Measurements from ENCODE around the gene LPCAT1. TPM values are rescaled to one million over a fixed set of nuclear protein-coding genes. Genes with fewer than 3 reads are reported as not detected.

The LPCAT1 gene
- total and polyA plus RNA-seq, 10 of the 15 experiments (the other 5 are each of a cell fraction or from before 2014, with no cell fraction given) = 2.3 to 109 (median 72.7) TPM

DNA sequence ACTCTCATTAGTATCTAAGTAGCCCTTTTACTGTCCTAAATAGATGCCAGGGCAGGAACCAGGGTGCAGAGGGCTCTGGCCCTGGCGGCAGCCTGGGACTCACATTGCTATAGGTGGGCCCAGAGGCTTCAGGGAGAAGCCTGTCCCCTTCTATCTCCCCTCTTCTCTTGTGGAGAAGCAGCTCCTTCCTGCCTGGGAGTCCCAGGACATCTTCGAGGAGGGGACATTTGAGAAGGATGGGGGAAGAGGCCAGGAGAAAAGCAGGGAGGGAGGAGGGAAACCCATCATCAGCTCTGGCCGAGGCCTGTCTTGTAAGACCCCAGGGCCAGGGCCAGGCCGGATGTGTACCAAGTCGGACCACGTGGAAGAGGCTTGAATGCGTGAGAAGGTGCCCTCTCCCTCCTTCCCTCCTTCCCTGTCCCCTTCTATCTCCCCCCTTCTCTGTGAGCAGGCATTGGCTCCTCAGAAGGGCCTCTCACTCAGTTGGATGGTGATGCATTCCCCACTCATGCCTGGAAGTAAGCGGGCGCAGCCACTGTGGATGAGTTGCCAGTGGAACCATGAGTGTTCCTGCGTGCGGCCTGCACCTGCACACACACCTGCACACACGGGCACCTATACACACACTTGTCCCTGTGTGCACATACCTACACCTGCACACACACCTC lies 20.7 kb upstream of the LPCAT1 start:
- TF ChIP-seq, protein P1, sequence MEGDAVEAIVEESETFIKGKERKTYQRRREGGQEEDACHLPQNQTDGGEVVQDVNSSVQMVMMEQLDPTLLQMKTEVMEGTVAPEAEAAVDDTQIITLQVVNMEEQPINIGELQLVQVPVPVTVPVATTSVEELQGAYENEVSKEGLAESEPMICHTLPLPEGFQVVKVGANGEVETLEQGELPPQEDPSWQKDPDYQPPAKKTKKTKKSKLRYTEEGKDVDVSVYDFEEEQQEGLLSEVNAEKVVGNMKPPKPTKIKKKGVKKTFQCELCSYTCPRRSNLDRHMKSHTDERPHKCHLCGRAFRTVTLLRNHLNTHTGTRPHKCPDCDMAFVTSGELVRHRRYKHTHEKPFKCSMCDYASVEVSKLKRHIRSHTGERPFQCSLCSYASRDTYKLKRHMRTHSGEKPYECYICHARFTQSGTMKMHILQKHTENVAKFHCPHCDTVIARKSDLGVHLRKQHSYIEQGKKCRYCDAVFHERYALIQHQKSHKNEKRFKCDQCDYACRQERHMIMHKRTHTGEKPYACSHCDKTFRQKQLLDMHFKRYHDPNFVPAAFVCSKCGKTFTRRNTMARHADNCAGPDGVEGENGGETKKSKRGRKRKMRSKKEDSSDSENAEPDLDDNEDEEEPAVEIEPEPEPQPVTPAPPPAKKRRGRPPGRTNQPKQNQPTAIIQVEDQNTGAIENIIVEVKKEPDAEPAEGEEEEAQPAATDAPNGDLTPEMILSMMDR (IDR thresholded peaks at IDR 0.05 in 2 of 3, conservative IDR thresholded peaks at IDR 0.05 in 1 of 3; ENCODE audit: control insufficient read depth in 2 of 3, extremely low read depth in 1 of 3, insufficient read depth in 1 of 3, low read depth in 3 of 3, low read length in 3 of 3) = no peak
- no peak for TF ChIP-seq SIN3A (IDR thresholded peaks at IDR 0.05; ENCODE audit: low read depth, low read length)
- TF ChIP-seq CEBPB (IDR thresholded peaks at IDR 0.05; ENCODE audit: borderline replicate concordance in 1 of 2, low read depth in 2 of 2, low read length in 2 of 2) = no peak
- TF ChIP-seq ZNF384 (IDR thresholded peaks at IDR 0.05; ENCODE audit: borderline replicate concordance, low read depth, low read length) = no peak
- Histone ChIP-seq H2AFZ (ENCODE audit: control insufficient read depth, low read depth, low read length) (no peak overlapping the region), H3K9ac (ENCODE audit: control insufficient read depth, insufficient read depth, low read length) (no peak overlapping the region), H3K79me2 (ENCODE audit: control insufficient read depth, insufficient read depth, low read length) (no peaks in the 10 kb centered on the region), H3K4me1 (ENCODE audit: control insufficient read depth, insufficient read depth, low read length) (no peaks in the 10 kb centered on the region), H3K36me3 (ENCODE audit: control insufficient read depth in 2 of 2, insufficient read depth in 2 of 2, low read length in 1 of 2) (no peaks in the 10 kb centered on the region), H3K27me3 (replicated peaks in 1 of 2; ENCODE audit: control insufficient read depth in 2 of 2, insufficient read depth in 2 of 2, low read length in 1 of 2) (no peaks in the 10 kb centered on the region), H3K9me3 (replicated peaks; ENCODE audit: control insufficient read depth, insufficient read depth, low read length) (no peaks in the 10 kb centered on the region; the same call in 2 of the 3 replicates), H3K27ac (ENCODE audit: control insufficient read depth, insufficient read depth) (no peak overlapping the region), H4K20me1 (ENCODE audit: control insufficient read depth, insufficient read depth) (no peaks in the 10 kb centered on the region), H3K4me2 (ENCODE audit: control insufficient read depth, insufficient read depth) (no peak overlapping the region), H3K4me3 (no peak overlapping the region)
- FAIRE-seq (no peak), DNase-seq (ENCODE audit: low read depth, low spot score) (no peak), ATAC-seq (no peak)
- ChIA-PET RAD21 (ENCODE audit: unreplicated experiment) (no interaction called here), SMC1A (ENCODE audit: uncharacterized antibody, unreplicated experiment) (interaction anchor here (0.7 kb wide), 1 partner anchor 25 kb away, joined by 3 read pairs; no protein-coding TSS in a partner anchor), POLR2A (no interaction called here), CTCF (interaction anchor here (1.0 kb wide), 1 partner anchor 12 kb away, joined by 3 read pairs; no protein-coding TSS in a partner anchor)
- intact Hi-C loops (cut with micrococcal nuclease; ENCODE audit: unreplicated experiment) (no loop called here), in situ Hi-C loops (cut with MboI) (no loop called here)
- no TSS peak for BruUV-seq (replicated peaks)
- 73% methylated on average over 12 of the region's 12 CpGs for WGBS (ENCODE audit: insufficient coverage, insufficient replicate concordance, low lambda C conversion rate, missing lambda C conversion rate)
